ENCODE measurements around the gene MLLT10.

MLLT10 gene

DNA sequence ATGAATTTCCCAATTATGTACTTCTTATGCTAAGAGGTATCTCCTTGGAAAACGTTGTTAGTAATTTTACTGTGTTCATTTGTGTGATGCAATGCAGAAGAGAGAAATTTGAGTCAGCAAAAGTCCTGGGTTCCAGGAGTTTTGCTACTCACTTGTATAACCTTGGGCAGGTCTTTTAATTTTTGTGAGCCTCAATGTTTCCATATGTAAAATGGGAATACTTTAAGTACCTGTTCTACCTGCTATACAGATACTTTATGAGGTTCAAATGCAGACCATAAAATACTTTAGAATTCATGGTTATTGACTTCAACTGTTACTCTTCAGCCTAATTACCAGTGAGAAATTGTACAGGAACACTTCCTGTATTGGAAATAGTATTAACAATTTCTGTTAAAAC, 185.5 kb downstream of the MLLT10 start:
- Histone ChIP-seq H3K4me1 (ENCODE audit: insufficient read depth, poor library complexity, severe bottlenecking) (peaks cover 18% of the 10 kb centered on the region), H3K4me3 (ENCODE audit: severe bottlenecking) (no peak overlapping the region), H3K27ac (ENCODE audit: poor library complexity, severe bottlenecking) (no peak overlapping the region), H3K27me3 (ENCODE audit: insufficient read depth, poor library complexity, severe bottlenecking) (no peaks in the 10 kb centered on the region), H3K36me3 (ENCODE audit: low read depth) (peaks cover 45% of the 10 kb centered on the region), H3K9me3 (ENCODE audit: severe bottlenecking) (no peaks in the 10 kb centered on the region)
- ATAC-seq (ENCODE audit: low read depth) (no peak), DNase-seq (ENCODE audit: low spot score) (no peak)
- TF ChIP-seq, protein P1, sequence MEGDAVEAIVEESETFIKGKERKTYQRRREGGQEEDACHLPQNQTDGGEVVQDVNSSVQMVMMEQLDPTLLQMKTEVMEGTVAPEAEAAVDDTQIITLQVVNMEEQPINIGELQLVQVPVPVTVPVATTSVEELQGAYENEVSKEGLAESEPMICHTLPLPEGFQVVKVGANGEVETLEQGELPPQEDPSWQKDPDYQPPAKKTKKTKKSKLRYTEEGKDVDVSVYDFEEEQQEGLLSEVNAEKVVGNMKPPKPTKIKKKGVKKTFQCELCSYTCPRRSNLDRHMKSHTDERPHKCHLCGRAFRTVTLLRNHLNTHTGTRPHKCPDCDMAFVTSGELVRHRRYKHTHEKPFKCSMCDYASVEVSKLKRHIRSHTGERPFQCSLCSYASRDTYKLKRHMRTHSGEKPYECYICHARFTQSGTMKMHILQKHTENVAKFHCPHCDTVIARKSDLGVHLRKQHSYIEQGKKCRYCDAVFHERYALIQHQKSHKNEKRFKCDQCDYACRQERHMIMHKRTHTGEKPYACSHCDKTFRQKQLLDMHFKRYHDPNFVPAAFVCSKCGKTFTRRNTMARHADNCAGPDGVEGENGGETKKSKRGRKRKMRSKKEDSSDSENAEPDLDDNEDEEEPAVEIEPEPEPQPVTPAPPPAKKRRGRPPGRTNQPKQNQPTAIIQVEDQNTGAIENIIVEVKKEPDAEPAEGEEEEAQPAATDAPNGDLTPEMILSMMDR (IDR thresholded peaks at IDR 0.05; ENCODE audit: poor library complexity, severe bottlenecking) = no peak

DNA sequence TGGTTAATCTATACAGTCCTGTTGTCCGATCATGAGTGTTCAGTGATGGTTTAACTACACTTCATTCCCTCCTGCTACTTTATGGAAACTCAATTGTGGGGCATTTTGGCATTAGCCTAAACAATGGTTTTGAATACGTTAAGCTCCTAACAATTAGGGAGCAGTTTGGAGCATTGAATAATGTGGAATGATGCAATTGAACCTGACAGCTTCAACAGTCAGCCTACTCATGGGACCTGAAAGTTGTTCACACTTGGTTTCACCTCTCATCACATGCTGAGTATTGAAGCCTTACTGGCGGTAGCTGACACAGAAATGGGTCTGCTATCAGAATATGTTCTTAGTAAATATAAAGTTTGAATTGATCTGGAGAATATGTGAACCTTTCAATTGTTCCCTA, 186.1 kb downstream of the MLLT10 start:
- H3K4me1 ChIP-seq (ENCODE audit: insufficient read depth, poor library complexity, severe bottlenecking) = peaks cover 19% of the 10 kb centered on the region

DNA sequence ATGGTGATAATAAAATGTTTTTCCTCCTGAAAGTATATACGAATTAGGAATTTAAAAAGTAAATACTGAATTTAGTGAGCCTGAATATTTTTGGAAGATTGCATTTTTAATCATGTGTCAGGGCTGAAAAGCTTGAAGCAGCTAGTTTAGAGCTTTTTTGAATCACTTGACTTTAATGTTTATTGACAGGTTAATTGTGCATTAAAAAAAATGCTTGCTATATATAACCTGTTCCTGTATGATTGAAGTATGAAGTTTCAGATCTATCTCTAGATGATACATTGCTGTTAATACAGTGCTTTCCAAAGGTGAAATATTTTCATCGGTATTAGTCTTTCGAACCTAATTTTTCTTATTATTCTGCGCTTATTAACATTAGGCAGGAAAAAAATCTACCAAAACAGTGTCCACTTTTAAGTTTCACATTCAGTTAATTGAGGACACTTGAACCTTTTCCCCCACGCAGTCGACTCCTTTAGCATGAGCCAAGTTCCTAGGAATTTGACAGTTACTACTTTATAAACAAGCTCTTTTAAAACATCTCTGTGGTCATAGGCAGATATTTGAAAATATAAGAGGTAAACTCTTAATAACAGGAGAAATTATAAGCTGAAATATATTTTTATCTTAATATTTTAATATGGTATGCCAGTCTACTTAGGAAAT, 187.1 kb downstream of the MLLT10 start:
- Histone ChIP-seq H3K9me3 (ENCODE audit: severe bottlenecking) (no peaks in the 10 kb centered on the region), H3K4me3 (ENCODE audit: severe bottlenecking) (no peak overlapping the region), H3K36me3 (ENCODE audit: low read depth) (peaks cover 32% of the 10 kb centered on the region), H3K27me3 (ENCODE audit: insufficient read depth, poor library complexity, severe bottlenecking) (no peaks in the 10 kb centered on the region), H3K27ac (ENCODE audit: poor library complexity, severe bottlenecking) (no peak overlapping the region), H3K4me1 (ENCODE audit: insufficient read depth, poor library complexity, severe bottlenecking) (peaks cover 19% of the 10 kb centered on the region)
- no peak for ATAC-seq (ENCODE audit: low read depth)
- no peak for DNase-seq (ENCODE audit: low spot score)
- TF ChIP-seq, protein P1 (IDR thresholded peaks at IDR 0.05; ENCODE audit: poor library complexity, severe bottlenecking) = no peak

More for the DNA sequence above, 186.1 kb downstream of the MLLT10 start:
- no peak for DNase-seq (ENCODE audit: low spot score)
- TF ChIP-seq, protein P1 (IDR thresholded peaks at IDR 0.05; ENCODE audit: poor library complexity, severe bottlenecking) = no peak
- Histone ChIP-seq H3K36me3 (ENCODE audit: low read depth) (peaks cover 39% of the 10 kb centered on the region), H3K9me3 (ENCODE audit: severe bottlenecking) (no peaks in the 10 kb centered on the region), H3K27me3 (ENCODE audit: insufficient read depth, poor library complexity, severe bottlenecking) (no peaks in the 10 kb centered on the region), H3K4me3 (ENCODE audit: severe bottlenecking) (no peak overlapping the region), H3K27ac (ENCODE audit: poor library complexity, severe bottlenecking) (no peak overlapping the region)
- no peak for ATAC-seq (ENCODE audit: low read depth)

DNA sequence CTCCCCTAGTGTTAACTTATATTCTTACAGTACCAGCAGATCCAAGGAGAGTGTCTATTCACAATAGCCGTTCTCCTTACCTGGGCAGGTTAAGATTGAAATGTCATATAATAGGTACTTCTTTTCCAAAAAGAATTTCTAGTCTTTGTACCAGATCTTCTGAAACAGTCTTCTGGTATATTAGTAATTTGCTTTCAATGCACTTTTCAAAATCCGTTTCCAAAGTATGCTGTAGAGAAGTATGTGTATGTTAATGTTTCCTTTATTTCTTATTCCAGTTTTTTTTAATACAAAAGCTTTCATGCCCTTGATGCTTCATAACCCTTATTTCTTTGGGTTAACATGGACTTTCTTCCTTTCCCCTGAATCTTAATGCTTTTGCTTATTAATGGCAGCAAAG, 188.2 kb downstream of the MLLT10 start:
- TF ChIP-seq, protein P1 (IDR thresholded peaks at IDR 0.05; ENCODE audit: poor library complexity, severe bottlenecking) = no peak
- no peaks in the 10 kb centered on the region for H3K9me3 ChIP-seq (ENCODE audit: severe bottlenecking)
- H3K27me3 ChIP-seq (ENCODE audit: insufficient read depth, poor library complexity, severe bottlenecking) = no peaks in the 10 kb centered on the region
- no peak for DNase-seq (ENCODE audit: low spot score)
- no peak for ATAC-seq (ENCODE audit: low read depth)
- peaks cover 28% of the 10 kb centered on the region for H3K4me1 ChIP-seq (ENCODE audit: insufficient read depth, poor library complexity, severe bottlenecking)
- H3K27ac ChIP-seq (ENCODE audit: poor library complexity, severe bottlenecking) = no peak overlapping the region
- peaks cover 38% of the 10 kb centered on the region for H3K36me3 ChIP-seq (ENCODE audit: low read depth)
- H3K4me3 ChIP-seq (ENCODE audit: severe bottlenecking) = no peak overlapping the region

DNA sequence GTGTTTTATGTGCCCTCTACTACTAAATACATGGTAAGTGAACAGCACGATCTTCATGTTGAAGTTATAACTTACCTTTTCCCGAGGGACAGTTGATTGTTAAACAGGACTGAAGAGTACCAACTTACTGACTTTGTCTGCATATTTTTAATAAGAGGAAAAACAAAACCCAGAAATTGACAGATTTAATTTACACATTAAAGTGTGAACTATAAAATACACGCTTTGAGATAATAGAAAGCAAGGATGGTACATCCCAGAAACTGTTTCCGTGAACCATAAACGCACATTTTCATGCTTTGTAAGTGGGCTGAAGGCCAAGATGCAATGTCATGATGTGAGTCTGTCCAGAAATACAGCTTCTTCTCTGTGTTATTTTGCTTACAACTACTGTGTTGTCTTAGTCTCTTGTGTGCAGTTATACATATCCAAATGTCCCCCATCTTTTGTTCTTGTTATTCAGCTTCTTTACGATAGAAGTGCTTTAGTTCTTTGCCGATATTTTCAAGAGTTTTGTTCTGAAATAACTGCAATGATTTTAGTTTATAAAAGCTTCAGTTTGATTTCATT, 190.1 kb downstream of the MLLT10 start:
- H3K27ac ChIP-seq (ENCODE audit: poor library complexity, severe bottlenecking) = no peak overlapping the region
- no peaks in the 10 kb centered on the region for H3K27me3 ChIP-seq (ENCODE audit: insufficient read depth, poor library complexity, severe bottlenecking)
- H3K9me3 ChIP-seq (ENCODE audit: severe bottlenecking) = no peaks in the 10 kb centered on the region
- H3K4me3 ChIP-seq (ENCODE audit: severe bottlenecking) = no peak overlapping the region
- DNase-seq (ENCODE audit: low spot score) = no peak
- H3K4me1 ChIP-seq (ENCODE audit: insufficient read depth, poor library complexity, severe bottlenecking) = peaks cover 45% of the 10 kb centered on the region
- H3K36me3 ChIP-seq (ENCODE audit: low read depth) = peaks cover 47% of the 10 kb centered on the region
- TF ChIP-seq, protein P1 (IDR thresholded peaks at IDR 0.05; ENCODE audit: poor library complexity, severe bottlenecking) = no peak
- ATAC-seq (ENCODE audit: low read depth) = no peak

All from RWPE2 (cell line).